Measurements from ENCODE around the gene ZDHHC17.
A peak's percentile ranks its signal among the peaks of the same experiment; 100 is the strongest.
"Not testable (repeated sequence)": the region's sequence is repeated elsewhere in the genome, so short reads cannot be mapped to it uniquely, and the experiment has no call there.

ZDHHC17 gene

GRCh38 chr12:76763746-76764675 lies at the start of gene ZDHHC17:
Gene ZDHHC17 (plus strand): TSS chr12:76764115. CDS start chr12:76764237, 122 bp downstream.
- peak; percentile 98 for DNase-seq (ENCODE audit: low read depth, low spot score)

- DNase-seq (ENCODE audit: low read depth, low spot score) = no peak
These were observed 49.5 kb upstream of the ZDHHC17 start for GRCh38 chr12:76714415-76714814.

- DNase-seq (ENCODE audit: low read depth, low spot score) = no peak
These were observed 49.1 kb upstream of the ZDHHC17 start for GRCh38 chr12:76714861-76715260.

- DNase-seq (ENCODE audit: low read depth, low spot score) = no peak
These were observed 48.6 kb upstream of the ZDHHC17 start for GRCh38 chr12:76715332-76715731.

GRCh38 chr12:76717314-76717713 lies 46.6 kb upstream of the ZDHHC17 start:
- no peak for DNase-seq (ENCODE audit: low read depth, low spot score)

- peak; percentile 19 for DNase-seq (ENCODE audit: low read depth, low spot score)
These were observed 44.5 kb upstream of the ZDHHC17 start for GRCh38 chr12:76719171-76720041.

GRCh38 chr12:76720068-76720467 lies 43.8 kb upstream of the ZDHHC17 start:
- DNase-seq (ENCODE audit: low read depth, low spot score) = peak; percentile 73

- DNase-seq (ENCODE audit: low read depth, low spot score) = no peak
These were observed 37.3 kb upstream of the ZDHHC17 start for GRCh38 chr12:76726626-76727025.

- DNase-seq (ENCODE audit: low read depth, low spot score) = not testable (repeated sequence)
These were observed 31.7 kb upstream of the ZDHHC17 start for GRCh38 chr12:76732188-76732587.

- DNase-seq (ENCODE audit: low read depth, low spot score) = not testable (repeated sequence)
These were observed 26.2 kb upstream of the ZDHHC17 start for GRCh38 chr12:76737689-76738088.

- DNase-seq (ENCODE audit: low read depth, low spot score) = no peak
These were observed 24.9 kb upstream of the ZDHHC17 start for GRCh38 chr12:76738824-76739579.

GRCh38 chr12:76739896-76740295 lies 24.0 kb upstream of the ZDHHC17 start:
- DNase-seq (ENCODE audit: low read depth, low spot score) = no peak

GRCh38 chr12:76740501-76740900 lies 23.4 kb upstream of the ZDHHC17 start:
- no peak for DNase-seq (ENCODE audit: low read depth, low spot score)

- no peak for DNase-seq (ENCODE audit: low read depth, low spot score)
These were observed 18.6 kb upstream of the ZDHHC17 start for GRCh38 chr12:76745343-76745742.

GRCh38 chr12:76746516-76746915 lies 17.4 kb upstream of the ZDHHC17 start:
- no peak for DNase-seq (ENCODE audit: low read depth, low spot score)

- DNase-seq (ENCODE audit: low read depth, low spot score) = no peak
These were observed 16.7 kb upstream of the ZDHHC17 start for GRCh38 chr12:76747245-76747644.

- no peak for DNase-seq (ENCODE audit: low read depth, low spot score)
These were observed 8.0 kb upstream of the ZDHHC17 start for GRCh38 chr12:76755829-76756379.

- DNase-seq (ENCODE audit: low read depth, low spot score) = no peak
These were observed 6.2 kb upstream of the ZDHHC17 start for GRCh38 chr12:76757694-76758093.

GRCh38 chr12:76762601-76762980 lies 1.3 kb upstream of the ZDHHC17 start:
- DNase-seq (ENCODE audit: low read depth, low spot score) = no peak

- peak; percentile 39 for DNase-seq (ENCODE audit: low read depth, low spot score)
These were observed 941 bp downstream of the ZDHHC17 start for GRCh38 chr12:76764856-76765255.

GRCh38 chr12:76765598-76765997 lies 1.7 kb downstream of the ZDHHC17 start:
- peak; percentile 7 for DNase-seq (ENCODE audit: low read depth, low spot score)
